A549 (cell line): Measurements from ENCODE around the gene JAM3. TPM values are rescaled to one million over a fixed set of nuclear protein-coding genes. Genes with fewer than 3 reads are reported as not detected.

Experiments used
- ATAC-seq, 2 experiments: fragments of 200-7000 bp in 1 of 2; fragments of >200 bp in 1 of 2; cut with Nextera tagmentation in 1 of 2; cut with Tn5 transposase in 1 of 2; 3 replicates each; pipeline versions ENCODE4 v1.8.0 to v1.9.1; 2018 to 2020; ENCODE audit warnings: mild to moderate bottlenecking in 1 of 2, moderate library complexity in 1 of 2
- CTCF ChIA-PET: fragments of 300-600 bp; sonication (Branson Sonifier 250); formaldehyde crosslinking; extraction: SDS; loops from one replicate; lab custom pipeline; 2021; ENCODE audit warnings: antibody characterized with exemption, inconsistent platforms; lab: Yijun Ruan, JAX
- POLR2A ChIA-PET: fragments of 350-600 bp; formaldehyde crosslinking; extraction: SDS; loops from one replicate; lab custom pipeline; 2021; ENCODE audit warnings: antibody characterized with exemption, inconsistent platforms; lab: Yijun Ruan, JAX
- DNase-seq, 2 experiments: peaks; one replicate each; pipeline versions ENCODE4 v3.0.0 to v3.0.0-alpha.2; 2011 to 2016; ENCODE audit warnings: low read depth in 1 of 2, low spot score in 1 of 2
- FAIRE-seq: peaks from 2 replicates; lab custom pipeline; 2011; peaks lifted over from hg19 to GRCh38; lab: Jason Lieb, UNC
- H3K27ac ChIP-seq, 2 experiments: fragments of >200 bp; sonication (Bioruptor Twin); formaldehyde crosslinking; 3 replicates each; pipeline ENCODE4 v1.5.1; 2016 to 2017
- H3K4me1 ChIP-seq: fragments of >200 bp; sonication (Bioruptor Twin); formaldehyde crosslinking; 3 replicates; pipeline ENCODE4 v1.6.1; 2016
- H3K4me2 ChIP-seq: fragments of >200 bp; sonication (Bioruptor Twin); formaldehyde crosslinking; 3 replicates; pipeline ENCODE4 v1.6.1; 2016
- H3K4me3 ChIP-seq: fragments of >200 bp; sonication (Bioruptor Twin); formaldehyde crosslinking; 3 replicates; pipeline ENCODE4 v1.5.1; 2016
- H3K9me3 ChIP-seq: fragments of >200 bp; sonication (Bioruptor Twin); formaldehyde crosslinking; 3 replicates; pipeline ENCODE4 v1.6.1; 2016
- BCL3 ChIP-seq: fragments of >200 bp; sonication (Bioruptor Twin); formaldehyde crosslinking; IDR thresholded peaks from 3 replicates; pipeline ENCODE4 v1.6.1; 2016
- CBX8 ChIP-seq: fragments of 200-600 bp; sonication (generic); IDR thresholded peaks from 2 replicates; pipeline ENCODE4 v1.6.1; 2016
- CEBPB ChIP-seq, 2 experiments: fragments of >200 bp in 1 of 2; sonication (Bioruptor Twin) in 1 of 2; formaldehyde crosslinking in 1 of 2; IDR thresholded peaks; 2 replicates each; pipeline ENCODE4 v1.6.1; 2012 to 2016
- E2F6 ChIP-seq: IDR thresholded peaks from 2 replicates; pipeline ENCODE4 v1.6.1; 2012; ENCODE audit warnings: low read depth, borderline replicate concordance
- ELK1 ChIP-seq: fragments of 150-350 bp; IDR thresholded peaks from 2 replicates; pipeline ENCODE4 v1.6.1; 2014; ENCODE audit warnings: low read depth, mild to moderate bottlenecking, low read length
- FOSL2 ChIP-seq, 2 experiments: fragments of 450-650 bp in 1 of 2; fragments of >200 bp in 1 of 2; sonication (Bioruptor Twin) in 1 of 2; formaldehyde crosslinking; IDR thresholded peaks; 2 replicates each; pipeline versions ENCODE4 v1.5.0 to v1.6.1; 2016 to 2020; ENCODE audit warnings: mild to moderate bottlenecking in 1 of 2, moderate library complexity in 1 of 2
- HDAC2 ChIP-seq: fragments of 200-600 bp; sonication (generic); IDR thresholded peaks from 2 replicates; pipeline ENCODE4 v1.6.1; 2016
- HES2 ChIP-seq: fragments of >200 bp; sonication (Bioruptor Twin); formaldehyde crosslinking; IDR thresholded peaks from 2 replicates; pipeline ENCODE4 v1.6.1; 2016
- HEYL ChIP-seq: fragments of 250-450 bp; sonication (Bioruptor Pico); IDR thresholded peaks from 2 replicates; pipeline ENCODE4 v1.8.0; 2021; ENCODE audit warnings: mild to moderate bottlenecking, moderate library complexity
- HOXB5 ChIP-seq: fragments of 250-450 bp; sonication (Bioruptor Pico); IDR thresholded peaks from 2 replicates; pipeline ENCODE4 v1.5.0; 2020; ENCODE audit warnings: mild to moderate bottlenecking, moderate library complexity
- JUN ChIP-seq, 2 experiments: fragments of >200 bp; sonication (Bioruptor Twin); formaldehyde crosslinking; IDR thresholded peaks; 2 replicates in 1 of 2; 3 replicates in 1 of 2; pipeline ENCODE4 v1.6.1; 2016 to 2017
- KDM5A ChIP-seq: fragments of 200-600 bp; sonication (generic); IDR thresholded peaks from 2 replicates; pipeline ENCODE4 v1.6.1; 2016; ENCODE audit warnings: antibody characterized with exemption, mild to moderate bottlenecking
- MAFK ChIP-seq: fragments of 450-650 bp; IDR thresholded peaks from 2 replicates; pipeline ENCODE4 v1.6.1; 2014; ENCODE audit not compliant: partially characterized antibody
- MYC ChIP-seq: IDR thresholded peaks from 2 replicates; pipeline ENCODE4 v1.6.1; 2012; ENCODE audit warnings: mild to moderate bottlenecking, inconsistent platforms, low read length, improper control_type of control experiment, borderline replicate concordance
- NFE2L2 ChIP-seq: fragments of 150-350 bp; conservative IDR thresholded peaks from 2 replicates; pipeline ENCODE4 v1.6.1; 2014; ENCODE audit warnings: low read length
- PHF8 ChIP-seq: fragments of 200-600 bp; sonication (generic); IDR thresholded peaks from 2 replicates; pipeline ENCODE4 v1.6.1; 2016; ENCODE audit warnings: low read depth, mild to moderate bottlenecking, antibody characterized with exemption, moderate library complexity, borderline replicate concordance
- RAD21 ChIP-seq, 2 experiments: fragments of >200 bp in 1 of 2; sonication (Bioruptor Twin) in 1 of 2; formaldehyde crosslinking in 1 of 2; IDR thresholded peaks in 1 of 2; conservative IDR thresholded peaks in 1 of 2; 2 replicates in 1 of 2; 3 replicates in 1 of 2; pipeline ENCODE4 v1.6.1; 2012 to 2018; ENCODE audit warnings: inconsistent platforms in 1 of 2
- RFX5 ChIP-seq: fragments of 450-650 bp; IDR thresholded peaks from 2 replicates; pipeline ENCODE4 v1.7.1; 2014; ENCODE audit warnings: antibody characterized with exemption, mild to moderate bottlenecking, moderate library complexity
- RNF2 ChIP-seq: fragments of 200-600 bp; sonication (generic); IDR thresholded peaks from 2 replicates; pipeline ENCODE4 v1.6.1; 2016; ENCODE audit warnings: low read depth, mild to moderate bottlenecking, antibody characterized with exemption, moderate library complexity, borderline replicate concordance
- TFCP2L1 ChIP-seq: fragments of 250-450 bp; sonication (Bioruptor Pico); IDR thresholded peaks from 2 replicates; pipeline ENCODE4 v1.5.0; 2021; ENCODE audit warnings: mild to moderate bottlenecking
- ZC3H11A ChIP-seq: fragments of 450-650 bp; IDR thresholded peaks from 2 replicates; pipeline ENCODE4 v1.6.1; 2014; ENCODE audit warnings: antibody characterized with exemption, mild to moderate bottlenecking
- WGBS: methylation state at CpG from one replicate; pipeline ENCODE4 v1.1.6; 2017; ENCODE audit errors: missing lambda C conversion rate; 5-methylcytosine and 5-hydroxymethylcytosine counted together
- polyA plus RNA-seq, 4 experiments: library from polyadenylated mRNA; depleted of rRNA in 3 of 4; stranded (reverse); fragments of >200 nt; fragmentation: RNase III in 1 of 4; extraction: RNeasy Plus Mini Kit Qiagen cat#74134 plus additional on column Dnase treatment in 1 of 4; gene quantifications; 2 replicates in 3 of 4; 3 replicates in 1 of 4; pipeline ENCODE4 v1.2.3, GENCODE V29; 2011 to 2017

Gene JAM3
- polyA plus RNA-seq, 2 of the 4 experiments (the other 2 are of a cell fraction), result 4.0 to 5.2 TPM

GRCh38 chr11:134143801-134144200 is 74.9 kb downstream of the JAM3 start:
- no peaks in the 10 kb centered on the region for H3K4me1 ChIP-seq
- POLR2A ChIA-PET, result no interaction called here
- DNase-seq (no peak), FAIRE-seq (no peak), ATAC-seq (no peak)
- WGBS, result 36% methylated on average over 3 of the region's 3 CpGs
- TF ChIP-seq RFX5, result no peak
- no peak for TF ChIP-seq BCL3
- TF ChIP-seq KDM5A, result no peak
- TF ChIP-seq NFE2L2, result no peak
- no peak for TF ChIP-seq HDAC2
- no peak for TF ChIP-seq ELK1
- TF ChIP-seq RNF2, result no peak
- TF ChIP-seq ZC3H11A, result no peak
- no peak for TF ChIP-seq MAFK
- TF ChIP-seq PHF8, result no peak
- TF ChIP-seq TFCP2L1, result no peak
- TF ChIP-seq MYC, result no peak
- TF ChIP-seq CBX8, result no peak
- TF ChIP-seq RAD21 (conservative IDR thresholded peaks at IDR 0.05 in 1 of 2, IDR thresholded peaks at IDR 0.05 in 1 of 2), result no peak
- no peak for TF ChIP-seq HOXB5 (CRISPR knock-in tag)
- no peak overlapping the region for H3K4me2 ChIP-seq
- CTCF ChIA-PET, result no interaction called here
- H3K9me3 ChIP-seq, result peaks cover 18% of the 10 kb centered on the region; the same call in 2 of the 3 replicates
- H3K4me3 ChIP-seq, result no peak overlapping the region
- H3K27ac ChIP-seq, result no peak overlapping the region

- H3K9me3 ChIP-seq, result peaks cover 18% of the 10 kb centered on the region; the same call in 2 of the 3 replicates
- FAIRE-seq (no peak), ATAC-seq (no peak), DNase-seq (no peak)
- no peak overlapping the region for H3K27ac ChIP-seq
- CTCF ChIA-PET, result no interaction called here
- no peak overlapping the region for H3K4me2 ChIP-seq
- POLR2A ChIA-PET, result no interaction called here
- no peaks in the 10 kb centered on the region for H3K4me1 ChIP-seq
- WGBS, result 78% methylated on average over 5 of the region's 5 CpGs
- TF ChIP-seq CEBPB (IDR thresholded peaks at IDR 0.05) (peak in 1 of 2 experiments; percentile 34; a peak in 1 of 4 replicates), RFX5 (no peak)
- H3K4me3 ChIP-seq, result no peak overlapping the region
Observed at GRCh38 chr11:134144744-134145143, 75.9 kb downstream of the JAM3 start.

- TF ChIP-seq FOSL2 (IDR thresholded peaks at IDR 0.05) (no peak), FOSL2 (CRISPR knock-in tag; IDR thresholded peaks at IDR 0.05) (no peak), JUN (IDR thresholded peaks at IDR 0.05) (no peak), E2F6 (no peak), HES2 (no peak), MAFK (no peak), HEYL (CRISPR knock-in tag) (no peak), BCL3 (no peak)
- TF ChIP-seq, all 56 proteins: peak for 0
- CTCF ChIA-PET, result interaction anchor here (1.2 kb wide), 1 partner anchor 16 kb away, joined by 3 read pairs; no protein-coding TSS in a partner anchor
- POLR2A ChIA-PET, result no interaction called here
- DNase-seq, result no peak
- Histone ChIP-seq H3K9me3 (peaks cover 18% of the 10 kb centered on the region; the same call in 2 of the 3 replicates), H3K4me1 (no peaks in the 10 kb centered on the region), H3K27ac (no peak overlapping the region), H3K4me3 (no peak overlapping the region), H3K4me2 (no peak overlapping the region)
- no peak for FAIRE-seq
- no peak for ATAC-seq
- WGBS, result 93% methylated on average over 8 of the region's 8 CpGs
Observed at GRCh38 chr11:134145715-134146114, 76.8 kb downstream of the JAM3 start.
